ENCODE results near the gene NMT1.

Gene NMT1

GRCh38 chr17:45155483-45155882, 94.4 kb downstream of the NMT1 start:
- DNase-seq (ENCODE audit: low spot score): no peak

- no peak for DNase-seq (ENCODE audit: low spot score)
These were observed 95.1 kb downstream of the NMT1 start for GRCh38 chr17:45156242-45156641.
